PC-3 (cell line): ENCODE data around the gene MED22. TPM values are rescaled to one million over a fixed set of nuclear protein-coding genes. Genes with fewer than 3 reads are reported as not detected.
A peak's percentile ranks its signal among the peaks of the same experiment; 100 is the strongest.

Source experiments
- ATAC-seq: fragments of 200-7000 bp; cut with Tn5 transposase; 2 replicates; pipeline ENCODE4 v1.9.1; 2020; ENCODE audit warnings: mild to moderate bottlenecking, moderate library complexity
- Bru-seq: library from RNA; stranded (reverse); fragments of 400-500 nt; gene quantifications from one replicate; lab custom pipeline; 2021; lab: Mats Ljungman, UMichigan
- BruChase-seq, 2 experiments: library from RNA; stranded (reverse); fragments of 400-500 nt; gene quantifications; one replicate each; lab custom pipeline; 2021; lab: Mats Ljungman, UMichigan
- BruUV-seq: library from RNA; stranded (reverse); fragments of 400-500 nt; replicated peaks from 2 replicates; lab custom pipeline; 2021; lab: Mats Ljungman, UMichigan
- CTCF ChIA-PET: fragments of 300-600 bp; sonication (Branson Sonifier 250); formaldehyde crosslinking; loops from one replicate; lab custom pipeline; 2022; ENCODE audit warnings: antibody characterized with exemption; lab: Charles Lee
- POLR2A ChIA-PET: fragments of 300-600 bp; sonication (Branson Sonifier 250); formaldehyde crosslinking; loops from one replicate; lab custom pipeline; 2022; ENCODE audit warnings: antibody characterized with exemption; ENCODE audit not compliant: unreplicated experiment; lab: Charles Lee
- DNase-seq: peaks from one replicate; pipeline ENCODE4 v3.0.0-alpha.2; 2015
- H2AFZ ChIP-seq: fragments of 300-600 bp; sonication (generic); 2 replicates; pipeline ENCODE4 v1.6.0; 2016; ENCODE audit warnings: antibody characterized with exemption, low read length
- H3F3A ChIP-seq: fragments of 300-600 bp; sonication (generic); one replicate; pipeline ENCODE4 v1.6.0; 2017; ENCODE audit warnings: antibody characterized with exemption, low read length, control low read depth, mild to moderate bottlenecking; ENCODE audit not compliant: unreplicated experiment
- H3K27ac ChIP-seq: fragments of 300-600 bp; sonication (generic); 2 replicates; pipeline ENCODE4 v1.5.1; 2016; ENCODE audit warnings: mild to moderate bottlenecking, low read length
- H3K27me3 ChIP-seq: fragments of 300-600 bp; sonication (generic); 2 replicates; pipeline ENCODE4 v1.6.1; 2016; ENCODE audit warnings: low read length, mixed read lengths
- H3K36me3 ChIP-seq: fragments of 300-600 bp; sonication (generic); 2 replicates; pipeline ENCODE4 v1.6.1; 2016; ENCODE audit warnings: low read depth, mixed run types, low read length, mixed read lengths
- H3K4me1 ChIP-seq: fragments of 300-600 bp; sonication (generic); 2 replicates; pipeline ENCODE4 v1.5.1; 2016; ENCODE audit warnings: low read length; ENCODE audit not compliant: insufficient read depth
- H3K4me2 ChIP-seq: fragments of 300-600 bp; sonication (generic); 2 replicates; pipeline ENCODE4 v1.6.0; 2016; ENCODE audit warnings: low read length
- H3K4me3 ChIP-seq: fragments of 300-600 bp; sonication (generic); 2 replicates; pipeline ENCODE4 v1.5.1; 2016; ENCODE audit warnings: mild to moderate bottlenecking, low read length, mixed read lengths
- H3K79me2 ChIP-seq: fragments of 300-600 bp; sonication (generic); 2 replicates; pipeline ENCODE4 v1.6.1; 2017; ENCODE audit warnings: low read length, mixed read lengths
- H3K9ac ChIP-seq: fragments of 300-600 bp; sonication (generic); 2 replicates; pipeline ENCODE4 v1.6.0; 2016; ENCODE audit warnings: mild to moderate bottlenecking, low read length
- H3K9me2 ChIP-seq: fragments of 300-600 bp; sonication (generic); replicated peaks from 2 replicates; pipeline ENCODE4 v1.6.1; 2016; ENCODE audit warnings: mixed run types, low read length, mixed read lengths
- H3K9me3 ChIP-seq: fragments of 300-600 bp; sonication (generic); 2 replicates; pipeline ENCODE4 v1.6.1; 2016; ENCODE audit warnings: low read length, mixed read lengths
- H4K20me1 ChIP-seq: fragments of 300-600 bp; sonication (generic); 2 replicates; pipeline ENCODE4 v1.6.1; 2016; ENCODE audit warnings: low read length, mixed read lengths
- CTCF ChIP-seq: fragments of 300-600 bp; sonication (generic); conservative IDR thresholded peaks from 2 replicates; pipeline ENCODE4 v1.5.1; 2017; ENCODE audit warnings: antibody characterized with exemption, low read depth, mild to moderate bottlenecking, low read length
- EZH2 ChIP-seq: fragments of 300-600 bp; sonication (generic); IDR thresholded peaks from one replicate; pipeline ENCODE4 v1.6.1; 2017; ENCODE audit warnings: antibody characterized with exemption, mild to moderate bottlenecking, low read length; ENCODE audit not compliant: unreplicated experiment
- EZH2phosphoT487 ChIP-seq: fragments of 300-600 bp; sonication (generic); IDR thresholded peaks from 2 replicates; pipeline ENCODE4 v1.6.1; 2018; ENCODE audit warnings: mild to moderate bottlenecking, antibody characterized with exemption, low read length, borderline replicate concordance
- intact Hi-C: fragments of 100-400 bp; cut with micrococcal nuclease; formaldehyde crosslinking; loops from 2 replicates; pipeline ENCODE4 v1.9.0; 2023
- long read RNA-seq: library from polyadenylated mRNA; unstranded; transcript quantifications from one replicate; pipeline ENCODE4 v2.0.0, GENCODE V29; 2021; ENCODE audit not compliant: unreplicated experiment
- total RNA-seq: library from RNA; depleted of rRNA; stranded (reverse); fragments of >200 nt; gene quantifications from 2 replicates; pipeline ENCODE4 v1.2.3, GENCODE V29; 2014; rRNA removed

The MED22 gene
- 20.5 and 24.5 TPM in 2 replicates for total RNA-seq
- Bru-seq, nascent RNA: percentile 68 among the genes with signal in this experiment
- BruChase-seq, experiment 1, labeled RNA remaining after a 6-hour chase: percentile 77 among the genes with signal in this experiment
- percentile 82 among the genes with signal in this experiment for BruChase-seq, experiment 2, labeled RNA remaining after a 2-hour chase
- long read RNA-seq, transcript MED22-209 (4 exons, 3,867 nt): major isoform, 16 of 48 reads
- long read RNA-seq, partial matches to known transcripts: 2 of 48 reads
- long read RNA-seq, other reads (novel, unspliced or antisense): 27 of 48 reads

DNA sequence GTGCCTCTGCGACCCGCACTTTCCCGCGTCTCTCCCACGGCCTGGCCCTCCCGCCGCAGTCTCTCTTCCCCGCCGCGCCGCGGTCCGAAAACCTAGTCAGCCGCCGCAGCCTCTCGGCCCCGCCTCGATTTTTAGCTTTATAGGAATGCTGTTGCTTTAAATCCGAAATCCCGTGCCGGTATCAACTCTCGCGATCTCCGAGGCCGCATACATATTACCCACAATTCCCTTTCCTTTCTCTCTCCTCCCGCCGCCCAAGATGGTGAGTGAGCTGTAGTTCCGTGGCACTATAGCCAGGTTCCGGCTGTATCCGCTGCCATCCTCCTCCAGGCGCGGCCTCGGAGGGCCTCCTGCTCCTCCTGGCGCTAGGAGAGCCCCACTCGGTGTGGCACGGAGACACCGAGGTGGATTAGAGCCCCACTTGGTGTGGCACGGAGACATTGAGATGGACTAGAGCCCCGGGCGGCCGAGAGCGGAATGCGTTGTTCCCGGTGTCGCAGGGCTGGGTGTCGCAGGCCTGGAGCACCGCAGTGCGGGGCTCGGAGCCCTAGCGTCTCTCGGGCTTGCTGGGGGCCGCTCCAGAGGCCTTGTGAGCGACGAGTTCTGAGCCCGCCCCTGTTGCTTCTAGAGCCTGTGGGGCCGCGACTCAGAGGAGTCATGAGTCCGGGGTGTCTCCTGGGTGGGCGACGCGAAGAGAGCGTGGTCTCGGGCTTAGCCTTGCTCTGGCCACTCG, at the start of gene MED22, which contains the start of gene RPL7A:
TSS of gene MED22 (minus strand) at position 147 of the 733 bp plus-strand sequence. CDS start 1,469 bp downstream, outside the sequence.
TSS of gene RPL7A (plus strand) at position 234 of the 733 bp plus-strand sequence. CDS start at position 260, 26 bp downstream.
- peak within 1 kb of the TSS; percentile 63 for H2AFZ ChIP-seq
- CTCF ChIA-PET: no interaction called here

DNA sequence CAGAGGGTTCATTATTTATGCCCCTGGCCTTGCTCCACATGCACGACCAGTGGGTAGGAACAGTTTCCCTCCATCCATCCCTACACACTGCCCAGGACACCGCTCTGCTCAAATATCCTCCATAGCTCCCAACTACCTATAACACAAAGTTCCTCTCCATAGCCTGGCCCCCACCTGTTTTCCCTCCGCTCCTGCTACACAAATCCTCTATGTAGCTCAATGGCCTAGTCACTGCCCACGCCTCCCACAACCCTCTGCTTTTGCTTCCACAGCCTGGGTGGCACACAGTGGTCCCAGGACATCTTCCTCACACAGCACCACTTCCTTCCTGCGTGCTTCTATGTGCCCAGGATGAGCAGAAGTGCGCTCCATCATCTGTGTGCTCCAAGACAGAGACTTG, 49.4 kb upstream of the MED22 start:
- H3K79me2 ChIP-seq: no peaks in the 10 kb centered on the region
- ChIA-PET CTCF (no interaction called here), POLR2A (no interaction called here)
- no TSS peak for BruUV-seq
- ATAC-seq: no peak
- no peaks in the 10 kb centered on the region for H3K27me3 ChIP-seq
- H3K4me2 ChIP-seq: no peak overlapping the region
- H3F3A ChIP-seq: no peaks in the 10 kb centered on the region
- no peaks in the 10 kb centered on the region for H4K20me1 ChIP-seq
- no peaks in the 10 kb centered on the region for H3K36me3 ChIP-seq
- no peak overlapping the region for H3K4me3 ChIP-seq
- no peak overlapping the region for H3K27ac ChIP-seq
- H3K4me1 ChIP-seq: no peaks in the 10 kb centered on the region
- no peak overlapping the region for H2AFZ ChIP-seq
- H3K9me2 ChIP-seq: no peaks in the 10 kb centered on the region
- H3K9ac ChIP-seq: no peak overlapping the region
- DNase-seq: no peak
- no peak for TF ChIP-seq EZH2
- no peak for TF ChIP-seq EZH2phosphoT487
- no peak for TF ChIP-seq CTCF
- H3K9me3 ChIP-seq: no peaks in the 10 kb centered on the region
- intact Hi-C loops: no loop called here

More for the DNA sequence above, at the start of gene MED22, which contains the start of gene RPL7A:
- H3K36me3 ChIP-seq: peaks cover 41% of the 10 kb centered on the region
- no peaks in the 10 kb centered on the region for H3K9me2 ChIP-seq
- H3K9me3 ChIP-seq: no peaks in the 10 kb centered on the region
- H3F3A ChIP-seq: peaks cover 7% of the 10 kb centered on the region
- H3K4me3 ChIP-seq: peak within 1 kb of the TSS; percentile 100
- peaks cover 24% of the 10 kb centered on the region for H4K20me1 ChIP-seq
- ATAC-seq (peak; percentile 71), DNase-seq (peak; percentile 91)
- H3K4me1 ChIP-seq: peaks cover 13% of the 10 kb centered on the region
- peaks cover 48% of the 10 kb centered on the region for H3K79me2 ChIP-seq
- POLR2A ChIA-PET: no interaction called here
- H3K27ac ChIP-seq: peak within 1 kb of the TSS; percentile 73
- no TSS peak for BruUV-seq
- H3K9ac ChIP-seq: peak within 1 kb of the TSS; percentile 100
- peak within 1 kb of the TSS; percentile 93 for H3K4me2 ChIP-seq
- no peak for TF ChIP-seq EZH2phosphoT487
- TF ChIP-seq CTCF: no peak
- TF ChIP-seq EZH2: no peak
- no peaks in the 10 kb centered on the region for H3K27me3 ChIP-seq
- intact Hi-C loops: no loop called here
